DMS79 treated with DMSO at 0.1 percent for 48 hours (cell line): ENCODE results near the gene EVI5L.
A peak's percentile ranks its signal among the peaks of the same experiment; 100 is the strongest.
"Not testable (repeated sequence)": the region's sequence is repeated elsewhere in the genome, so short reads cannot be mapped to it uniquely, and the experiment has no call there.

Experiments
- DNase-seq: peaks from one replicate; lab custom pipeline; 2025; lab: John Stamatoyannopoulos, UW

Gene EVI5L

GRCh38 chr19:7872306-7873204 is 42.5 kb downstream of the EVI5L start:
- no peak for DNase-seq

GRCh38 chr19:7873304-7874075 is 43.5 kb downstream of the EVI5L start:
- no peak for DNase-seq

GRCh38 chr19:7874076-7874896 is 44.3 kb downstream of the EVI5L start, which contains the start of gene PRR36:
PRR36 (minus strand) TSS chr19:7874390; CDS start chr19:7873689, 701 bp downstream.
- peak; percentile 85 for DNase-seq

GRCh38 chr19:7874897-7875273 is 44.9 kb downstream of the EVI5L start:
- DNase-seq: no peak

GRCh38 chr19:7877249-7877836 is 47.3 kb downstream of the EVI5L start:
- DNase-seq: no peak

- DNase-seq: no peak
These were observed 49.2 kb downstream of the EVI5L start for GRCh38 chr19:7879111-7879807.

- DNase-seq: no peak
These were observed 49.8 kb downstream of the EVI5L start for GRCh38 chr19:7879836-7880235.

GRCh38 chr19:7881910-7882309 is 51.9 kb downstream of the EVI5L start:
- no peak for DNase-seq

- DNase-seq: no peak
These were observed 53.1 kb downstream of the EVI5L start for GRCh38 chr19:7883105-7883504.

GRCh38 chr19:7883796-7884570 is 54.0 kb downstream of the EVI5L start:
- DNase-seq: no peak

GRCh38 chr19:7885818-7886217 is 55.8 kb downstream of the EVI5L start:
- no peak for DNase-seq

- DNase-seq: no peak
These were observed 57.6 kb downstream of the EVI5L start for GRCh38 chr19:7887408-7888144.

GRCh38 chr19:7888145-7888825 is 58.3 kb downstream of the EVI5L start, which contains the start of gene LRRC8E:
LRRC8E (plus strand) TSS chr19:7888510; CDS start chr19:7895604, 7,094 bp downstream.
- DNase-seq: peak; percentile 16

GRCh38 chr19:7888826-7889217 is 58.8 kb downstream of the EVI5L start:
- no peak for DNase-seq

- not testable (repeated sequence) for DNase-seq
These were observed 63.5 kb downstream of the EVI5L start for GRCh38 chr19:7893362-7894101.

- DNase-seq: no peak
These were observed 64.7 kb downstream of the EVI5L start for GRCh38 chr19:7894612-7895309.

GRCh38 chr19:7895565-7895964 is 65.5 kb downstream of the EVI5L start:
- DNase-seq: no peak

GRCh38 chr19:7897292-7897691 is 67.3 kb downstream of the EVI5L start:
- DNase-seq: no peak
